Measurements from ENCODE around the gene COBL. TPM values are rescaled to one million over a fixed set of nuclear protein-coding genes. Genes with fewer than 3 reads are reported as not detected.

The COBL gene
- total and polyA plus RNA-seq, 2 experiments from 2014 or later, result not detected

DNA sequence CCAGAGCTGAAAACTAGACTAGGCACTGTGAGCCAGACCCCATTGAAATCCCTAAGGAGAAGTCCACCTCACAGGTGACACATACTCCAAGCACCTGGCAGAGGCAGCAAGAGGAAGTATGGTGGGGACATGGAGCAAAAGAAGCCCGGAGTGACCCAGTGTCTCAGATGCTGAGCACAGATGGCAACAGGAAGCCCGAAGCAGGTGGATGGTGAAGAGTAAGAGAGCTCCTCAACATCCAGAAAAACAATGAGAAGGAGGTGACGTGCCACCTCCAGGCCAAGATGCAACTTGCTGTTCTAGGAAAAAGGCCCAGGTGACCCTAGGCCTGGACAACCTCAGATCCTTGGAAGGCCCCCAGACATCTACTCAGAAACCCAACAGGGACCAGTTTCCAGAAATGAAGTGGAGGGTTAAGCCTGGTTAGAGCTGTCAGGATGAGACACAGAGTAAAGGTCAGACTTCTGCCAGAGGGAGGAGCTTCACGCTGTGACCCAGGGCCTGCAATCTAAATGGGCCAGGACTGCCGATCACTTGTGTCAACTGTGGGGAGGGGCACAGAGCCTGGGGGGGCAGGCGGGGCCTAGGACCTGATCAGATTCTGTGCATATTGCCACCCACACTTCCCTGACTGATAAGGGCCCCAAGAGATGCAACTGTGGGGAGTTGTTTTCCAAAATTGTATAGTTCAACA, 2.4 kb upstream of the COBL start:
- Histone ChIP-seq H3K27me3 (replicated peaks; ENCODE audit: insufficient read depth) (peaks cover 53% of the 10 kb centered on the region), H3K9me2 (ENCODE audit: insufficient read depth) (no peaks in the 10 kb centered on the region), H4K20me1 (ENCODE audit: insufficient read depth) (no peaks in the 10 kb centered on the region), H3K4me3 (no peak overlapping the region), H3K9ac (no peak overlapping the region), H3K4me2 (ENCODE audit: unreplicated experiment) (no peak overlapping the region), H2AFZ (no peak overlapping the region), H3K79me2 (ENCODE audit: insufficient read depth) (no peaks in the 10 kb centered on the region), H3F3A (ENCODE audit: insufficient read depth) (no peaks in the 10 kb centered on the region), H3K27ac (no peak overlapping the region), H3K4me1 (ENCODE audit: insufficient read depth) (no peaks in the 10 kb centered on the region), H3K9me3 (ENCODE audit: low read depth) (no peaks in the 10 kb centered on the region), H3K36me3 (ENCODE audit: low read depth) (no peaks in the 10 kb centered on the region)
- TF ChIP-seq EZH2 (IDR thresholded peaks at IDR 0.05; ENCODE audit: insufficient read depth, poor library complexity, severe bottlenecking), result no peak
- TF ChIP-seq EZH2phosphoT487 (IDR thresholded peaks at IDR 0.05; ENCODE audit: insufficient read depth, low read depth), result no peak
- no peak for DNase-seq
- WGBS, 2 experiments (ENCODE audit: low coverage in 1 of 2, low lambda C conversion rate in 2 of 2, missing lambda C conversion rate in 2 of 2), result 15 to 19% methylated on average over 6 of the region's 6 CpGs
- in situ Hi-C loops (cut with MboI), result no loop called here

DNA sequence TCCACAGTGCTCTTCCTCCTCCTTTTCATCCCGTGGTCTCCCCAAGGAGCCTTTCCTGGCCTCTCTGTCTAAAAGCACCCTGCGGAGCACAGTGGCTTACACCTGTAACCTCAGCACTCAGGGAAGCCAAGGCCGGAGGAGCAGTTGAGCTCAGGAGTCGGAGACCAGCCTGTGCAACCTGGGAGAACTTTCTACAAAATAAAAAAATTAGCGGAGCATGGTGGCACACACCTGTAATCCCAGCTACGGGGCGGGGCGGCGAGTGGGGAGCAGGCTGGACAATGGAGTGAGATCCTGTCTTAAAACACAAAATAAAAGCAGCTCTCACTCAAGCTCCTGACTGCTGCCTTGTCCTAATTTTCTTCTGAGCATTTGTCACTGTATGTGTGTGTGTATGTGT, 1.4 kb upstream of the COBL start:
- H4K20me1 ChIP-seq (ENCODE audit: insufficient read depth), result no peaks in the 10 kb centered on the region
- H2AFZ ChIP-seq, result no peak overlapping the region
- H3K79me2 ChIP-seq (ENCODE audit: insufficient read depth), result no peaks in the 10 kb centered on the region
- no peaks in the 10 kb centered on the region for H3K4me1 ChIP-seq (ENCODE audit: insufficient read depth)
- no peaks in the 10 kb centered on the region for H3K9me3 ChIP-seq (ENCODE audit: low read depth)
- no peaks in the 10 kb centered on the region for H3K36me3 ChIP-seq (ENCODE audit: low read depth)
- in situ Hi-C loops (cut with MboI), result no loop called here
- H3K9me2 ChIP-seq (ENCODE audit: insufficient read depth), result no peaks in the 10 kb centered on the region
- no peak overlapping the region for H3K4me2 ChIP-seq (ENCODE audit: unreplicated experiment)
- no peak overlapping the region for H3K4me3 ChIP-seq
- H3F3A ChIP-seq (ENCODE audit: insufficient read depth), result no peaks in the 10 kb centered on the region
- WGBS, 2 experiments (ENCODE audit: low coverage in 1 of 2, low lambda C conversion rate in 2 of 2, missing lambda C conversion rate in 2 of 2), result 66 to 76% methylated on average over 9 of the region's 9 CpGs
- no peak for DNase-seq
- no peak overlapping the region for H3K27ac ChIP-seq
- H3K9ac ChIP-seq, result no peak overlapping the region
- TF ChIP-seq EZH2phosphoT487 (IDR thresholded peaks at IDR 0.05; ENCODE audit: insufficient read depth, low read depth) (no peak), EZH2 (IDR thresholded peaks at IDR 0.05; ENCODE audit: insufficient read depth, poor library complexity, severe bottlenecking) (no peak)
- peaks cover 61% of the 10 kb centered on the region for H3K27me3 ChIP-seq (replicated peaks; ENCODE audit: insufficient read depth)

DNA sequence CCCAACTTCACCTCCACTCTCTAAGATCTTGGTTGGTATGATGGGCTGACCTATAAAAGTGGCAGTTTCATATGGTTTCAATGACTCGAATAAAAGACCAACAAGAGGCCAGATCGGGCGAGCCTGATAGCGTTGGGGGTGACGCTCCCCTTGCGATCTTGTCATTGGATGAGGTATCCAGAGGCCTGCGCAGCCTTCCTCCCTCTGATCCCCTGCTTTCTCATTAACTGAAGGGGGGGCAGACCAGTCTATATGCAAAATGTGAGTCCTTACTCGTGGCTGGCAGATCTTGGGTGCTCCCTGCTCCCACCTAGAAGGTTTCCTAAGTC, 937 bp upstream of the COBL start:
- H3K9me3 ChIP-seq (ENCODE audit: low read depth), result no peaks in the 10 kb centered on the region
- in situ Hi-C loops (cut with MboI), result no loop called here
- no peak overlapping the region for H2AFZ ChIP-seq
- 22 to 23% methylated on average over 8 of the region's 8 CpGs for WGBS, 2 experiments (ENCODE audit: low coverage in 1 of 2, low lambda C conversion rate in 2 of 2, missing lambda C conversion rate in 2 of 2)
- H3K36me3 ChIP-seq (ENCODE audit: low read depth), result no peaks in the 10 kb centered on the region
- no peaks in the 10 kb centered on the region for H3K4me1 ChIP-seq (ENCODE audit: insufficient read depth)
- no peaks in the 10 kb centered on the region for H3K9me2 ChIP-seq (ENCODE audit: insufficient read depth)
- H3K27ac ChIP-seq, result no peak overlapping the region
- no peak overlapping the region for H3K9ac ChIP-seq
- no peak overlapping the region for H3K4me2 ChIP-seq (ENCODE audit: unreplicated experiment)
- H4K20me1 ChIP-seq (ENCODE audit: insufficient read depth), result no peaks in the 10 kb centered on the region
- TF ChIP-seq EZH2 (IDR thresholded peaks at IDR 0.05; ENCODE audit: insufficient read depth, poor library complexity, severe bottlenecking) (peak; percentile 55), EZH2phosphoT487 (IDR thresholded peaks at IDR 0.05; ENCODE audit: insufficient read depth, low read depth) (no peak)
- no peak for DNase-seq
- peaks cover 65% of the 10 kb centered on the region for H3K27me3 ChIP-seq (replicated peaks; ENCODE audit: insufficient read depth)
- no peaks in the 10 kb centered on the region for H3K79me2 ChIP-seq (ENCODE audit: insufficient read depth)
- H3K4me3 ChIP-seq, result no peak overlapping the region
- no peaks in the 10 kb centered on the region for H3F3A ChIP-seq (ENCODE audit: insufficient read depth)

GRCh38 chr7:51316262-51316665, 345 bp downstream of the COBL start:
- no peak overlapping the region for H3K27ac ChIP-seq
- no peaks in the 10 kb centered on the region for H3K79me2 ChIP-seq (ENCODE audit: insufficient read depth)
- H3F3A ChIP-seq (ENCODE audit: insufficient read depth), result no peaks in the 10 kb centered on the region
- peak; percentile 9 for DNase-seq
- peak overlapping the region; percentile 45 for H3K4me3 ChIP-seq
- H3K9me2 ChIP-seq (ENCODE audit: insufficient read depth), result no peaks in the 10 kb centered on the region
- 5 to 6% methylated on average over 25 to 43 of the region's 46 CpGs for WGBS, 2 experiments (ENCODE audit: low coverage in 1 of 2, low lambda C conversion rate in 2 of 2, missing lambda C conversion rate in 2 of 2)
- H4K20me1 ChIP-seq (ENCODE audit: insufficient read depth), result no peaks in the 10 kb centered on the region
- H3K4me2 ChIP-seq (ENCODE audit: unreplicated experiment), result no peak overlapping the region
- in situ Hi-C loops (cut with MboI), result no loop called here
- no peaks in the 10 kb centered on the region for H3K36me3 ChIP-seq (ENCODE audit: low read depth)
- no peak for TF ChIP-seq EZH2 (IDR thresholded peaks at IDR 0.05; ENCODE audit: insufficient read depth, poor library complexity, severe bottlenecking)
- 0 out of 2 replicates have a peak, but pooled peaks have one; percentile 21 for TF ChIP-seq EZH2phosphoT487 (IDR thresholded peaks at IDR 0.05; ENCODE audit: insufficient read depth, low read depth)
- no peak overlapping the region for H2AFZ ChIP-seq
- H3K4me1 ChIP-seq (ENCODE audit: insufficient read depth), result no peaks in the 10 kb centered on the region
- no peak overlapping the region for H3K9ac ChIP-seq
- H3K27me3 ChIP-seq (replicated peaks; ENCODE audit: insufficient read depth), result peaks cover 65% of the 10 kb centered on the region
- H3K9me3 ChIP-seq (ENCODE audit: low read depth), result no peaks in the 10 kb centered on the region

All from GM23248 (cell line).